GM20000 (cell line): Measurements from ENCODE around the gene DPT.

Experiments used
- DNase-seq: peaks from one replicate; pipeline ENCODE4 v3.0.0; 2012; ENCODE audit warnings: low spot score
- TF ChIP-seq, protein P1 (sequence below): IDR thresholded peaks from 2 replicates; pipeline ENCODE4 v1.5.1; 2012; ENCODE audit warnings: mild to moderate bottlenecking, control low read depth; ENCODE audit errors: extremely low read depth, missing control alignments

The DPT gene

DNA sequence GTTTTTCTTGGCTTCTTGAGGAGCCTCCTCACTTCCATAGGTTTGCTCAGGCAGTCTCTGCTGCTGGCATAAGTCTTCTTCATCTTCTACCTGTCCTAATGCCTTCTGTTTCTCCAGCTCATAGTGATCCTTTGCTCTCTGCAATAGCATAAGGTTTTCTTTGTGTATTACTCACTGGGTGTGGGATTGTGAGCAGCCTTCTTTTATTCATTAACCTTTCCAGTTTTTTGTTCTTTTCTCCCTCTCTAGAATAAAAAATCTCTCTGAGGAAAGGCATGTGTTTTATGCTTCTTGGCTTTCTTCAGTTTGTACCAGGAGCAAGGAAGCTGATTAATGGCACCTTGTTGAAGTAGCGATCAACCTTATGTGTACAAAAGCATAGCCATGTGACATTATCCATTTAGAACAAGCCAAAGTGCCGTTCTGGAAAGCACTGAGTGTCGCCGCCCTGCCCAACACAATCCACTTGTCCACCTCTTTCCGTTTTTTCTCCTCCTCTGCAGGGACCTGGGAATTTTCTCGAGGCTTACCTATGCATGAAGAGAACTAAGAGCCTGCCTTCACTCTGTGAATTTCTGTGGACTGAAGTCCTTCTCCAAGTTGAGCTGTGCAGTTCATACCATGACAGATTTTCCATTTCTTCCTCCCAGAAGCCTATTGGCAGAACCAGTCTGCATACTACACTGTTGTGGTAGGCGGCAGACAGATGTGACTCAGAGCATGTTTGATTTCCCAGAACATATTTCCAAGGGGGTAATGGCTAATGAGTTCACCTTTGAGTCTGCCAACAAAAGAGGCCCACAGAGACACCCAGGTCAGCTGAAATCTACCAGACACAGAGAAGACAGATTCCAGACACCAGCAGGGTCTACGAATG is 39.0 kb downstream of the DPT start:
- DNase-seq: no peak

DNA sequence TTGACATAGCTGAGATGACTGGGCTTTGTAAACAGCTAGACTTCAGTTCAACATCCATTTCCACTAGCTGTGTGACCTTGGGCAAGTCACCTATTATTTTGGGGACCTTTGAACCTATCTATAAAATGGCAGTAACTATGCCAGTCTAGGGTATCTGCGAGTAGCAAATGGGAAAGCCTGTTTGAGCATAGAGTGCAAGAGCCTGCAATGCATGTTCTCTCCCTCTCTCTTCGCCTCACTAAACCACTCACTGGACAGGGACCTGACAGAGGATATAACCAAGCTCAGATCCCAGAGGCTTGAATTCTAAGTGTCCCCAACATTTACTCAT is 39.7 kb downstream of the DPT start:
- DNase-seq: no peak
- TF ChIP-seq, protein P1, sequence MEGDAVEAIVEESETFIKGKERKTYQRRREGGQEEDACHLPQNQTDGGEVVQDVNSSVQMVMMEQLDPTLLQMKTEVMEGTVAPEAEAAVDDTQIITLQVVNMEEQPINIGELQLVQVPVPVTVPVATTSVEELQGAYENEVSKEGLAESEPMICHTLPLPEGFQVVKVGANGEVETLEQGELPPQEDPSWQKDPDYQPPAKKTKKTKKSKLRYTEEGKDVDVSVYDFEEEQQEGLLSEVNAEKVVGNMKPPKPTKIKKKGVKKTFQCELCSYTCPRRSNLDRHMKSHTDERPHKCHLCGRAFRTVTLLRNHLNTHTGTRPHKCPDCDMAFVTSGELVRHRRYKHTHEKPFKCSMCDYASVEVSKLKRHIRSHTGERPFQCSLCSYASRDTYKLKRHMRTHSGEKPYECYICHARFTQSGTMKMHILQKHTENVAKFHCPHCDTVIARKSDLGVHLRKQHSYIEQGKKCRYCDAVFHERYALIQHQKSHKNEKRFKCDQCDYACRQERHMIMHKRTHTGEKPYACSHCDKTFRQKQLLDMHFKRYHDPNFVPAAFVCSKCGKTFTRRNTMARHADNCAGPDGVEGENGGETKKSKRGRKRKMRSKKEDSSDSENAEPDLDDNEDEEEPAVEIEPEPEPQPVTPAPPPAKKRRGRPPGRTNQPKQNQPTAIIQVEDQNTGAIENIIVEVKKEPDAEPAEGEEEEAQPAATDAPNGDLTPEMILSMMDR: no peak

More for the DNA sequence above, 39.0 kb downstream of the DPT start:
- TF ChIP-seq, protein P1: no peak

DNA sequence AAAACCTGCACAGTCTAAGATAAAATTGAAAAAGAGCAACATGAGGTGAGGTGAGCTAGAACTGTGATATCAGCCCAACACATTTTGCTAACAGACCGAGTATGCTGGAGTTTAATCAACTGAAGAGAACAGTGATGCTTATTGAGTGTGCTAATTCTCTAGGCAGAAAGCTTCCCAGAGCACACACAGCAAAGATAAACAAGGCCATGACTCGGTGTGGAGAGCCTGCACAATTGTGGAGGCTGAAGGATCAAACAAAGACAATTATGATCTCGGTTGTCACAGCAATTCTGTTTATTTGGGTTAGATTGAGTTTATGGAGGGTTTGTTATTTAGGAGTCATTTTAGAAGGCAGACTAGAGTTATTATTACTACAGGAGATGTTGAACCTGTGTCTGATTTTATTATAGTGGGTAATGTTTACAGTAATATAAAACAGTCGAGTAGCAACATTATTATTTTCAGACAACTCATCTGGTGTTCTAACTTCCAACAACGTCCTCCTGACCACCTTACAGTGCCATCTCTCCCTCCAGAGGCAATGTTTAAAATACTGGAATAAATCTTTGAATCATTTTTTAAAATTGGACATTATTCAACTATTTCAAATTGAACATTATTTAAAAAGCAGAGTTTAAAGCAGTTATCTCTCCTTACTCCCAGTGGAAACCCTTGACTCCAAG is 40.2 kb downstream of the DPT start:
- TF ChIP-seq, protein P1: no peak
- DNase-seq: no peak

DNA sequence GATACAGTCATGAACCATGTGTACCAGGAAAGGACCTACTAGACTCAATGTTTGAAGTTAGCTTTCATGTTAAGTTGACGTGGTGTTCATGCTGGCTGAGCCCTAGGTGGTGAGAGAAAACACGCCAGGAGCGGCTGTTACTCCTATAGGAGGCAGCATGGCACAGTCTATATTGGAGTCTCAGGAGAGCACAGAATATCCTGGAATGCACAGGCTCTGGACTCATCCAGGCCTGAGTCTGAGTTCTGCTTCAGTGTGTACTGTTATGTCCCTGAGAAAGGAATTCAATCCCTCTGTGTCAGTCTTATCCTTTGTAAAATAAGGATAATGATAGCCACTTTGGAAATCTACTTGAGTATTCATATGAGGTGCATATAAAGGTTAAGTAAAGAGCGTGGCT is 41.2 kb downstream of the DPT start:
- TF ChIP-seq, protein P1: no peak
- no peak for DNase-seq

DNA sequence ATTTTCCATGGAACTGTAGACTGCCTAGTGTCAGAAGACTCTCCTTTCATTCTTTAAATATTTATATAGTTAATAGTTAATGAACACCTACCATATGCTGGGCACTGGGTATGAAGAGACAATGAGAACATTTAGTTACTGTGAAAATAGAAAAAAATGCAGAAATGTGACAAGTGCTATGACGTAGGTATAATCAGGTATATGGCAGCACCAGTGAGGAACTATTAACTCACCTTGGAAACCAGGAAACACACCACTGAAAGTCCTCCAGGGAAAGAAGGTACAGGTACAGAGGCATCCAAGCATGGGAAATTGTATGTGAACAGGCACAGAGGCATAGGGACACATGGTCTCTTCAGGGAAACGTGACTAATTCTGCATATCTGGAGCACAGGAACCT is 42.3 kb downstream of the DPT start:
- TF ChIP-seq, protein P1: no peak
- no peak for DNase-seq

DNA sequence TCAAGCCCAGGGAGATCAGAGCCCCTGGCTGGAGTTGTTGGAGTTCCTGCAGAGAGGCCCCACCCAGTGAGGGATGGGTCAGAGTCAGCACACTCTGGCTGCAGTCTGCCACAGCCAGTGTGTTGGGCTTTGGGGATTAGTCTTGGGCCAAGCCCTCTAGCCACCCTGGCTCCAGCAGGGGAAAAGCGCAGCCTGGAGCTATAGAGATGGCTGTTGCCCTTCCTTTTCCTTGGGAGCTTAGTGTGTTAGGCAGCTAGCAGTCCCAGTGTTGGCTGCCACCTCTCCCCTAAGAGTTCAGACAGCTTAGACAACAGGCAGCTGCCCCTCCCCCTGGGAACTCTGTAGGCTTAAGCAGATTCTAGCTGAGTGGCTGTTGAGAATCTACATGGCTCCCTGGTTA is 45.1 kb downstream of the DPT start:
- TF ChIP-seq, protein P1: no peak
- no peak for DNase-seq

DNA sequence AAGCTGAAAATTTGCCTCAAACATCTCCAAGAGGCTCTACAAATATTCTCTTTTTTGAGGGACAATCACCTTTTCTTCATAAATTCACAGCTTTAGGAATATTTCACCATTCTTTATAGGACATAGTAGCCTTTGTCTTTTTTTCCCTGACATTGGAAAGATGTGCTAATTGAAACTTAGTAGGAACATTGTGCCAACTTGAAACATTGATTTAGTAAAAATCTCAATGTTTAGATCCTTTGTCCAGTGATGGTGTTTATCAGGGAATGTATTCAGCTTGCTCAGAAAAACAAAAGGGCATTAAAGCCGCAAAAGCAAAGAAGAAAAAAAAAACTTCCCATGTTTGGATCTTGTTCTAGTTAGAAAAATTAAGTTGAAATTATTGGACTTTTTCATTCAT is 52.1 kb downstream of the DPT start:
- TF ChIP-seq, protein P1: no peak
- DNase-seq: no peak
